ENCODE results near the gene REN. TPM values are rescaled to one million over a fixed set of nuclear protein-coding genes. Genes with fewer than 3 reads are reported as not detected.

REN gene
- total RNA-seq, 1 donor from 2014 or later = not detected

DNA sequence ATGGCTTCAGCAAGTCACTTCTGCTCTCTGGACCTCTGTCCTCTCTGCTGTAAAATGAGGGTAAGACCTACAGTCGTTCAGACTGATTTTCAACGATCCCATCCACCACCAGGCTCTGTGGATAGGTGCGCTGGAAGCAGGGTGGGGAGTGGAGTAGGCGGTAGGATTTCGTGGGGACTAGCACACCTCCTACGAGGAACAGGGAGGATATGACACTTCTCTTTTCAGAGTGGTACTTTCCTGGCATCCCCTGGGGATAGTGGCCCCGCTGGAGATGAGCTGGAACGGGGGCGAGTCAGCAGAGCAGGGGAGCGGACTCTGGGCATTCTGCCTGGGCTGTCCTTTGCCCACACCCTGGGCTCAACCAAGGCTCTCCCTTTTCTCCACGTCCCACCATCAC is 32.0 kb downstream of the REN start:
- H3K4me1 Mint-ChIP-seq = peaks cover 4% of the 10 kb centered on the region
- no peak overlapping the region for H3K27ac Mint-ChIP-seq

DNA sequence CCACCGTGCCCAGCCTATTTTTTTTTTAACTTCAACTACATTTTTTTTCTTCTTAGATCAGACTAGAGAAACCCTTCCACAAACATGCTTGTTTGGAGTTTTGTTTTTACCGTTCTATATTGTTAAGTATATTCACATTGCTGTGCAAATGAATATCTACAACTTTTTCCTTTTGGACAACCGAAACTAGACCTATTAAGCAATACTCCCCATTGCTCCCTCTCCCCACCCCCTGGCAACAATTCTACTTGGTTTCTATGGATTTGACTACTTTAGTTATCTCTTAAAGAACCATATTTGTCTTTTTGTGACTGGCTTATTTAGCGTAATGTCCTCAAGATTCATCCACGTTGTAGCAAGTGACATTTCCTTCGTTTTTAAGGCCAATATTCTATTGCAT is 33.4 kb downstream of the REN start:
- DNase-seq = no peak
- ChIA-PET POLR2A (no interaction called here), CTCF (interaction anchor here (0.8 kb wide), 1 partner anchor 598 kb away, joined by 3 read pairs; no protein-coding TSS in a partner anchor)
- Mint-ChIP-seq H3K36me3 (ENCODE audit: low read depth) (no peaks in the 10 kb centered on the region), H3K27ac (no peak overlapping the region), H3K4me3 (no peak overlapping the region), H3K9me3 (no peaks in the 10 kb centered on the region), H3K4me1 (peaks cover 8% of the 10 kb centered on the region), H3K27me3 (peaks cover 7% of the 10 kb centered on the region)
- TF ChIP-seq, protein P1, sequence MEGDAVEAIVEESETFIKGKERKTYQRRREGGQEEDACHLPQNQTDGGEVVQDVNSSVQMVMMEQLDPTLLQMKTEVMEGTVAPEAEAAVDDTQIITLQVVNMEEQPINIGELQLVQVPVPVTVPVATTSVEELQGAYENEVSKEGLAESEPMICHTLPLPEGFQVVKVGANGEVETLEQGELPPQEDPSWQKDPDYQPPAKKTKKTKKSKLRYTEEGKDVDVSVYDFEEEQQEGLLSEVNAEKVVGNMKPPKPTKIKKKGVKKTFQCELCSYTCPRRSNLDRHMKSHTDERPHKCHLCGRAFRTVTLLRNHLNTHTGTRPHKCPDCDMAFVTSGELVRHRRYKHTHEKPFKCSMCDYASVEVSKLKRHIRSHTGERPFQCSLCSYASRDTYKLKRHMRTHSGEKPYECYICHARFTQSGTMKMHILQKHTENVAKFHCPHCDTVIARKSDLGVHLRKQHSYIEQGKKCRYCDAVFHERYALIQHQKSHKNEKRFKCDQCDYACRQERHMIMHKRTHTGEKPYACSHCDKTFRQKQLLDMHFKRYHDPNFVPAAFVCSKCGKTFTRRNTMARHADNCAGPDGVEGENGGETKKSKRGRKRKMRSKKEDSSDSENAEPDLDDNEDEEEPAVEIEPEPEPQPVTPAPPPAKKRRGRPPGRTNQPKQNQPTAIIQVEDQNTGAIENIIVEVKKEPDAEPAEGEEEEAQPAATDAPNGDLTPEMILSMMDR (IDR thresholded peaks at IDR 0.05) = no peak
- no peak for ATAC-seq (ENCODE audit: low read depth)
- intact Hi-C loops (cut with micrococcal nuclease) = no loop called here

More for the DNA sequence above, 32.0 kb downstream of the REN start:
- POLR2A ChIA-PET = interaction anchor here (0.6 kb wide), 1 partner anchor 275 kb away, joined by 9 read pairs; no protein-coding TSS in a partner anchor
- Mint-ChIP-seq H3K27me3 (peaks cover 7% of the 10 kb centered on the region), H3K36me3 (ENCODE audit: low read depth) (no peaks in the 10 kb centered on the region), H3K4me3 (no peak overlapping the region), H3K9me3 (no peaks in the 10 kb centered on the region)
- CTCF ChIA-PET = no interaction called here
- TF ChIP-seq, protein P1 (IDR thresholded peaks at IDR 0.05) = no peak
- intact Hi-C loops (cut with micrococcal nuclease) = no loop called here
- ATAC-seq (ENCODE audit: low read depth) (peak; percentile 57), DNase-seq (no peak)

DNA sequence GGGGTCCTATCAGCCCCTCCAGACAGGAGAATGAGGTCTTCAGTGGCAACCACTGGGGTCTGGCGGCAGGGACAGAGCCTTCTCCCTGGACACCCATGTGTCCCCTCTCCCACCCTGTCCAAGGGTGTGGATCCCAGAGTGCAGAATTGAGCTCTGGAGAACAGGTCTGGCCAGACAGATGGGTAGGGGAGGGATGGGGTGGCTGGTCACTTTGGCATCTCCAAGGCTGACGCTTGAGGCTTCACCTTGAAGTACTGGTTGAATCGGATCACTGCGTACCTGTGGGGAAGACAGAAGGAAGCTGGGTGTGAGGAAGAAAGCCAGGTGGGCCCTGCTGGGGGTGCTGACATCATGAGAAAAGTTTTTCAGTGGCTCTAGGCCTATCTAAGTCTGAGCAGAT is 34.2 kb downstream of the REN start:
- ChIA-PET CTCF (interaction anchor here (0.9 kb wide), 1 partner anchor 17 kb away, joined by 3 read pairs; no protein-coding TSS in a partner anchor), POLR2A (no interaction called here)
- DNase-seq (no peak), ATAC-seq (ENCODE audit: low read depth) (no peak)
- intact Hi-C loops (cut with micrococcal nuclease) = no loop called here
- Mint-ChIP-seq H3K36me3 (ENCODE audit: low read depth) (no peaks in the 10 kb centered on the region), H3K9me3 (no peaks in the 10 kb centered on the region), H3K27me3 (peaks cover 7% of the 10 kb centered on the region), H3K4me3 (no peak overlapping the region), H3K4me1 (peaks cover 8% of the 10 kb centered on the region), H3K27ac (no peak overlapping the region)
- TF ChIP-seq, protein P1 (IDR thresholded peaks at IDR 0.05) = no peak

DNA sequence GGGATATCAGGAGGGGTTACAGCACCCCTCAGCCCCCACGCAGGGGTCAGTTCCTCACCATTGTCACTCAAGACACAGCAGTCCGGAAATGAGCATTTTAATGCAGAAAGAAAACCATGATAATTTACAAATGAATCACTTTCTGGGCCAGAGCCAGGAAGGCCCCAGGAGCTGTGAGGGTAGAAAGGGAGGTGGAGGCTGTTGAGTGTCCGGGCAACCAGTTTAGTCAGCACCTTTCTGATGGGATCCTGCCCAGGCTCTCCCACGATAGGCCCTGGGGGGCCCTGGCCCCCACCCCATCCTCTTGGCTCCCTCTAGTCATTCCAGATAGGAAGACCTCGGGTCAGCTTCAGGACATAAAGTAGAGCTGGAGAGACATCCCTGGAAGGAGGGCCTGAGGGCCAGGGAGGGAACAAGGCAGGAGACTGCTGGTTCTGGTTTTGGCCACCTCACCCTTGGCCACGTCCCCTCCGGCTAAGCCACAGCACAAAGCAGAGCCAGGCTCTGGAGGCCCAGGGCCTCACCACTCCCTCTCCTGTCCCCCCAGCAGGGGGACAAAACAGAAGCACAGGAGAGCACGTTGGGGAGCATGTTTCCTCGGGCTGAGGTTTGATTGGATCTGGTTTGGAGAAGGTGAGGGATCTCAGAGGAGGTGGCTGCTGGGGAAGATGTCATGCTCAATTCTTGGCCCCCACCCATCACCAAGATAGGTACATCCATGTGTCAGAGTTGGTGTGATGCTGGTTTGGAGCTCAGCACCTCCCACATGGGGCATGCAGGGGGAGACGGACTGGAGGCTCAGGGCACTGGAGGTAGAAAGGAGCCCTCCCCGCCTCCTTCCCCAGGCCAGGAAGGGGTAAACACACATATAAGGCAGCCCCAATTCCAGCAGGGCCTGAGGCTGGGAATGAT is 34.9 kb downstream of the REN start:
- no peak overlapping the region for H3K4me3 Mint-ChIP-seq
- ChIA-PET POLR2A (no interaction called here), CTCF (interaction anchor here (0.9 kb wide), 1 partner anchor 16 kb away, joined by 3 read pairs; no protein-coding TSS in a partner anchor)
- H3K27me3 Mint-ChIP-seq = peaks cover 7% of the 10 kb centered on the region
- ATAC-seq (ENCODE audit: low read depth) = no peak
- peaks cover 8% of the 10 kb centered on the region for H3K4me1 Mint-ChIP-seq
- no peak for DNase-seq
- no peaks in the 10 kb centered on the region for H3K36me3 Mint-ChIP-seq (ENCODE audit: low read depth)
- TF ChIP-seq, protein P1 (IDR thresholded peaks at IDR 0.05) = no peak
- no peaks in the 10 kb centered on the region for H3K9me3 Mint-ChIP-seq
- H3K27ac Mint-ChIP-seq = no peak overlapping the region
- intact Hi-C loops (cut with micrococcal nuclease) = no loop called here

DNA sequence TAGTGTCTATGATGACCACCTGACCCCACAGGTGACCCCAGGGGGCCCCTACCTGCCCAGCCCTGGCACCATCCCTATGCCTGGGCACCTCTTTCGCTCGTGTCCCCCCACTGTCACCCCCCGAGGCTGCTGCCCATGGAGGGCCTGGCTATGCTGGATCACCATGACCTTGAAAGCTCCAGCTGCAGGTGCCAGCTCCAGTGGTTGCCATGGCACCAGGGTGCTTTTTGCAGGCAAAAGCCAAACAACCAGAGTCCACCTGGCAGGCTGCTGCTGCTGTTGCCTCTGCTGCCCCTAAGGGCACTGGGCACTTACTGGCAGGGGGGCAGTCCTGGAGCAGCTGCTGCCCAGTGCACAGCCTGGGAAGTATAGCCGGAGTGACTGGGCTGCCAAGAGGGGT is 36.0 kb downstream of the REN start:
- ChIA-PET POLR2A (no interaction called here), CTCF (no interaction called here)
- Mint-ChIP-seq H3K4me1 (peaks cover 8% of the 10 kb centered on the region), H3K9me3 (no peaks in the 10 kb centered on the region), H3K27ac (no peak overlapping the region), H3K36me3 (ENCODE audit: low read depth) (no peaks in the 10 kb centered on the region), H3K27me3 (peaks cover 7% of the 10 kb centered on the region), H3K4me3 (no peak overlapping the region)
- no peak for DNase-seq
- ATAC-seq (ENCODE audit: low read depth) = no peak
- TF ChIP-seq, protein P1 (IDR thresholded peaks at IDR 0.05) = no peak
- intact Hi-C loops (cut with micrococcal nuclease) = no loop called here
